ENCODE data around the gene RNF4. TPM values are rescaled to one million over a fixed set of nuclear protein-coding genes. Genes with fewer than 3 reads are reported as not detected.
"Not testable (repeated sequence)": the region's sequence is repeated elsewhere in the genome, so short reads cannot be mapped to it uniquely, and the experiment has no call there.

The RNF4 gene
- total RNA-seq, 2 donors from 2014 or later = 38.7 to 38.9 TPM

GRCh38 chr4:2510351-2511259 lies 41.7 kb downstream of the RNF4 start:
- intact Hi-C loops (cut with DNase I) = no loop called here
- DNase-seq (ENCODE audit: low spot score) = no peak

GRCh38 chr4:2511645-2512131 lies 42.8 kb downstream of the RNF4 start:
- no peak for DNase-seq (ENCODE audit: low spot score)
- intact Hi-C loops (cut with DNase I) = no loop called here

GRCh38 chr4:2512396-2513135 lies 43.7 kb downstream of the RNF4 start:
- intact Hi-C loops (cut with DNase I) = no loop called here
- no peak for DNase-seq (ENCODE audit: low spot score)

GRCh38 chr4:2514193-2514592 lies 45.3 kb downstream of the RNF4 start:
- intact Hi-C loops (cut with DNase I); DNase-seq (ENCODE audit: low spot score): not testable (repeated sequence)

GRCh38 chr4:2514944-2515343 lies 46.0 kb downstream of the RNF4 start:
- intact Hi-C loops (cut with DNase I); DNase-seq (ENCODE audit: low spot score): not testable (repeated sequence)

DNA sequence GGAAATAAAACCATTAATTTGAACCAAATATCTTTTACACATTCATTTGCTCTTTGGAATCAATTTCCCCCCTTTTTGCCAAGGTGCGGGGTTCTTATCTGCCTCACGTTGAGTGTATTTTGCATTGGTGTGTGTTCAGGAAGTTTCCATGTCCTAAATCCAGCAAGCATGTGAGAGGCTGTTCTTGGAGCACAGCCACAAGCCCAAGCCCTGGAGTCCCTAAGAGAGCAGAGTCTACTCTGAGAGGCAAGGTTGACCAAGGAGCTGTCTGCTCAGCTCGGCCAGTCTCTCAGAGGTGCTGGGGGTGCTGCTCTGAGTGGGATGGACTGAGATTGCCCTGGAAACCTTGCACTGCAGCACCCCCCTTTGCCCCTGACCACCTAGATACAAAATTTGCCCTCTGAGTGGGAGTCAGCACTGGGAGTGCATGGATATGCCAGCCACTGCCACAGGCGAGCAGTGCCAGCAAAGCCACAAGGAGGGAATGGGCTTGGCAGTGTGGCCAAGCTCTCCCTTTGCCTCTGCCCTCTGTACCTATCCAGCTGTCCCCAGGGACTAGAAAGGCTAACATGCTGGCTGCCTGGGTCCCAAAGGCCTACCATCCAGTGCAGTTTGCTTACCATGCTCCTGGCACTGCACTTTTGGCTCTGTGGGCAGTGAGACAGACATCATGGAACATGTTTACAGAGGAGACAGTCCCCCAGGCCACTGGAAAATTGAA lies 47.1 kb downstream of the RNF4 start:
- intact Hi-C loops (cut with DNase I) = no loop called here
- no peak for DNase-seq (ENCODE audit: low spot score)

DNA sequence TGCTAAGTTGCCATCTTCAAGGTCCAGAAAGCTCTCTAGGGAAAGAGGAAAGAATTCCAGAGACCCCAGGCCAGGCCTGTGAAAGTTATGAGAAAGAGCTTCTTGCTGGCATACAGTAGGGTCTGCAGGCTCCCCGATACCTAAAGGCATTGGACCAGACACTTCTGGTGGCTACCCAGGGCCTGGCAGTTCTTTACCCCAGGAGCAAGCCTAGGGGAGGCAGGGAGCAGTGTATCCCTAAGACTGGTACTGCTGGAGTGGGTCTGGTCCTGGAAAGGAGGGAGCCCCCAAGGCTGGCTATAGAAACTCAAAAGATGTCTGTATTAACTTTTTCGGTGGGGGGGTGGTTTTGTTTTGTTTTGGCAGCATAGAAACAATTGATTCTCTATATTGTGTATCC lies 47.7 kb downstream of the RNF4 start:
- intact Hi-C loops (cut with DNase I) = no loop called here
- DNase-seq (ENCODE audit: low spot score) = no peak

GRCh38 chr4:2526559-2526958 lies 57.7 kb downstream of the RNF4 start:
- no peak for DNase-seq (ENCODE audit: low spot score)
- intact Hi-C loops (cut with DNase I) = loop anchor here in 1 of 2 donors (10.0 kb wide), 1 partner anchor 102 kb away; no protein-coding TSS in a partner anchor

DNA sequence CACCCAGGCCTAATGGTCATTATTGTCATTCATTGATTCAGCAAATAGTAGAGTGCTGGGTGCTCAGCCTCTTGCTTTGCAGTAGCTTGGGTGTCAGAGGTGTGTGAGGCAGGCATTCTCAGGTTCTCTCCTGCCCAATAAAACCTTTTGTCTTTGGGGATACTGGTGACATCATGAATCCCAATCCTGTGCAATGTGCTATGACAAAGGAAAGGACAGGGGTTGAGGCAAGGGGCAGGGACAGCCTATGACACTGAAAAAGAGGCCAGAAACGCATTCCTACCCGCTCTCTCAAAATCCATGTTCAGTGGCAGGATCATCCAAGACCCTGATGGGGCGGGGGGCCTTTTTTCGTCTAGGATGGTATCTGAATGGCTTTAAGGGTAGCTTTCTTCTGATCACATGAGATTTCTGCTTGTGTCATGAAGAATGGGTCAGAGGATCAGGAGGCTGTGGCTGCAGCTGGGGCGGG lies 66.0 kb downstream of the RNF4 start:
- intact Hi-C loops (cut with DNase I) = no loop called here
- DNase-seq (ENCODE audit: low spot score) = no peak

DNA sequence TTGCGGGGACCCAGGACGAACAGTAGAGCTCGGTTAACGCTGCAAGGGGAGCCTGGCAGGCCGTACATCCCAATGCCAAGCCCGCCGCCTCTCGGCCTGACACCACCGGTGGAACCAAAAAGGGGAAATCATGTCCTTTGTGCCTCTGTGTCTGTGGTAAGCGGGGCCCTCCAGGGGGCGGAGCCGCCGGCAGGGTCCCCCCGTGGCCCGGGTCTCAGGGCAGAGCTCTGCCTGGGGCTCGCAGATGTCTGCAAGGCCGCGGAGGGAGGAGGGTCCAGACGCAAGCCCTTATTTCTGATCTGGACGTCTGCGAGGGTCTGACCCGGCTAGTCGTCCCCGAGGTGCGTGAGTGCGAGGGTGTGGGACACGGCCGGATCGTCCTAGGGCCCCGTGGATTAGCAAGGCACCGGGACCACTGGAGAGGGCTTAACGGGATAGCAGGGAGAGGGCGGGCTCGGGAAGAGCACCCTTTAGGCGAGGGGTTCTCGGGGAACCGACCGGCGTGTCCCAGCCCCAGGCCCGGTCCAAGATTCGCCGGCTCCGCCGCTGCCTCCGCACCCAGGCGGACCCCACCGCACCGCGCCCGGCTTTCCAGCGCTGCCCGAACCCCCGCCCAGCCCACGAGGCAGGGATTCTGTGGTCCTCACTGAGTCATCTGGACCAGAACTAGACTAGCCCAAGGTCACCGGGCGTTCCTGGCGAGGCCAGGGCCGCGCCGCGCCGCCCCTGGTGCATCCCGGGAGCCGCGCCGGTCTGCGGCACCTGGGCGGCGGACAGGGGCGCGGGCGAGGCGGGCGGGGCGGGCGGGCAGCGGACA lies 66.7 kb downstream of the RNF4 start:
- peak; percentile 87 for DNase-seq (ENCODE audit: low spot score)

DNA sequence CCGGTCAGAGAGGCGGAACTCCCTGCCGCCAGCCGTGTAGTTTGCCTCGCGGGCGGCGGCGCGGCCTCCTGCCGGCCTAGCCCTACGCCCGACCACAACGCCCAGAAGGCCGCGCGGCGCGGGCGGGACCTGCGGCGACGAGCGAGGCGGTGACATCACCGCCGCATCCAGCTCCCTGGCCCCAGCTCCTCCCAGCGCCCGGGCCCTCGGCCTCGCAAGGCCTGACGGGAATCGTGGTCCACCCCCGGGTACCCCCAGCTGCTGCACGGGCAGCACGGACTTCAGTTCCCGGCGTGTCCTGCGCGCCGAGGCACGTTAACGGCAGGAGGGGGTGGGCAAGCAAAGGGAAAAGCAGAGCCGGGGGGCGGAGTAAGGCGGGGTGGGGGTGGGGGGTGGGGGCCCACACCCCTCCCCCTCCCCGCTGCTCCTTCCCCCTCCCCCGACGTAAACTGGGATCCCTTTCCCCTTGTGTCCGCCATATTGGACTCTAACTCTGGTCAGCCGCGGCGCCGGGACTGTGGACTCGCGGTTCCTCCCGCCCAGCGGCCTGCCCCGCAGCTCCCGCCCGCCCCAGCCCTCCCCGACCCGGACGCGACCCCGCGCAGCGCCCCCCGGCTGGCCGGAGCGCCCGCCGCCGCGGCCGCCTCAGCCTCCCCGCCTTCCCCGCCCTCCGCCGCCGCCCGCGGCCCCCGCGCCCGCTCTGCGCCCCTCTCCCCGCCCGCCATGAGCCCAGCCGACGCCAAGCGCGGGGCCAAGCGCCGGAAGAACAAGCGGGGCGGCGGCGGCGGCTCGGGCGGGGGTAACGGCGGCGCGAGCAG lies 67.5 kb downstream of the RNF4 start, which contains the start of gene FAM193A:
Gene FAM193A (plus strand): TSS at position 455 of the 818 bp plus-strand sequence. CDS start 269 bp downstream, at position 724.
- intact Hi-C loops (cut with DNase I) = no loop called here
- DNase-seq (ENCODE audit: low spot score) = peak; percentile 100

More for the DNA sequence above, 66.7 kb downstream of the RNF4 start:
- intact Hi-C loops (cut with DNase I) = no loop called here

GRCh38 chr4:2537011-2537830 lies 68.3 kb downstream of the RNF4 start:
- intact Hi-C loops (cut with DNase I) = no loop called here
- DNase-seq (ENCODE audit: low spot score) = peak; percentile 87

- intact Hi-C loops (cut with DNase I); DNase-seq (ENCODE audit: low spot score): not testable (repeated sequence)
These were observed 74.8 kb downstream of the RNF4 start for GRCh38 chr4:2543580-2544191.

GRCh38 chr4:2545321-2546013 lies 76.6 kb downstream of the RNF4 start:
- DNase-seq (ENCODE audit: low spot score) = peak; percentile 22
- intact Hi-C loops (cut with DNase I) = no loop called here

GRCh38 chr4:2546286-2546823 lies 77.4 kb downstream of the RNF4 start:
- DNase-seq (ENCODE audit: low spot score) = no peak
- intact Hi-C loops (cut with DNase I) = no loop called here
